Activated T-cell treated with anti-CD3 and anti-CD28 coated beads, Interleukin-2, amount 50 U/mL, for 72 hours (primary cell): ENCODE data around the gene FFAR4. TPM values are rescaled to one million over a fixed set of nuclear protein-coding genes. Genes with fewer than 3 reads are reported as not detected.

Experiments used
- ATAC-seq, 2 donors: fragments of 150-1000 bp; cut with Tn5 transposase; replicated peaks in 1 of 2; 2 replicates each; pipeline ENCODE4 v1.10.0; 2021; ENCODE audit warnings: moderate library complexity in 2 of 2, mild to moderate bottlenecking in 1 of 2
- DNase-seq, 2 donors: peaks; one replicate each; pipeline ENCODE4 v3.0.0; 2021 to 2022; ENCODE audit warnings: mixed read lengths in 1 of 2
- H3K27ac Mint-ChIP-seq: one replicate; pipeline ENCODE4 v1.8.0; 2022; ENCODE audit warnings: mild to moderate bottlenecking, moderate library complexity, mixed read lengths
- H3K27me3 Mint-ChIP-seq: one replicate; pipeline ENCODE4 v1.8.0; 2022; ENCODE audit warnings: low read depth, mixed read lengths
- H3K36me3 Mint-ChIP-seq, 2 donors: one replicate each; pipeline ENCODE4 v1.8.0; 2022; ENCODE audit warnings: mixed read lengths in 2 of 2, mild to moderate bottlenecking in 1 of 2; ENCODE audit not compliant: insufficient read depth in 2 of 2
- H3K4me1 Mint-ChIP-seq: one replicate; pipeline ENCODE4 v1.8.0; 2022; ENCODE audit warnings: low read depth, mixed read lengths
- H3K4me3 Mint-ChIP-seq, 2 donors: one replicate each; pipeline ENCODE4 v1.8.0; 2022; ENCODE audit warnings: mild to moderate bottlenecking in 2 of 2, mixed read lengths in 2 of 2, moderate library complexity in 2 of 2
- H3K9me3 Mint-ChIP-seq, 2 donors: one replicate each; pipeline ENCODE4 v1.8.0; 2022; ENCODE audit warnings: mixed read lengths in 2 of 2
- total RNA-seq, 2 donors: library from RNA; stranded (reverse); gene quantifications; one replicate each; pipeline ENCODE4 v1.2.3, GENCODE V29; 2022

FFAR4 gene
- total RNA-seq, 2 donors from 2014 or later: not detected

GRCh38 chr10:93615576-93616235 lies 49.2 kb downstream of the FFAR4 start:
- H3K4me1 Mint-ChIP-seq: no peaks in the 10 kb centered on the region
- no peaks in the 10 kb centered on the region for H3K36me3 Mint-ChIP-seq
- DNase-seq: no peak
- no peak for ATAC-seq
- H3K27ac Mint-ChIP-seq: no peak overlapping the region
- H3K27me3 Mint-ChIP-seq: peaks cover 9% of the 10 kb centered on the region
- no peaks in the 10 kb centered on the region for H3K9me3 Mint-ChIP-seq
- no peak overlapping the region for H3K4me3 Mint-ChIP-seq

- H3K4me1 Mint-ChIP-seq: no peaks in the 10 kb centered on the region
- no peak overlapping the region for H3K27ac Mint-ChIP-seq
- peaks cover 20% of the 10 kb centered on the region for H3K27me3 Mint-ChIP-seq
- H3K9me3 Mint-ChIP-seq: no peaks in the 10 kb centered on the region
- ATAC-seq: no peak
- no peak overlapping the region for H3K4me3 Mint-ChIP-seq
- no peak for DNase-seq
- H3K36me3 Mint-ChIP-seq: no peaks in the 10 kb centered on the region
These were observed 54.5 kb downstream of the FFAR4 start for GRCh38 chr10:93620925-93621324.

GRCh38 chr10:93622942-93623341 lies 56.5 kb downstream of the FFAR4 start:
- peaks cover 20% of the 10 kb centered on the region for H3K27me3 Mint-ChIP-seq
- no peaks in the 10 kb centered on the region for H3K9me3 Mint-ChIP-seq
- H3K27ac Mint-ChIP-seq: no peak overlapping the region
- H3K4me3 Mint-ChIP-seq: no peak overlapping the region
- DNase-seq (no peak), ATAC-seq (no peak)
- H3K36me3 Mint-ChIP-seq: no peaks in the 10 kb centered on the region
- no peaks in the 10 kb centered on the region for H3K4me1 Mint-ChIP-seq

- H3K4me1 Mint-ChIP-seq: no peaks in the 10 kb centered on the region
- ATAC-seq (no peak), DNase-seq (no peak)
- no peaks in the 10 kb centered on the region for H3K36me3 Mint-ChIP-seq
- no peaks in the 10 kb centered on the region for H3K9me3 Mint-ChIP-seq
- H3K27me3 Mint-ChIP-seq: peaks cover 11% of the 10 kb centered on the region
- no peak overlapping the region for H3K4me3 Mint-ChIP-seq
- no peak overlapping the region for H3K27ac Mint-ChIP-seq
These were observed 62.4 kb downstream of the FFAR4 start for GRCh38 chr10:93628858-93629257.

GRCh38 chr10:93629647-93630305 lies 63.3 kb downstream of the FFAR4 start:
- no peak for DNase-seq
- Mint-ChIP-seq H3K36me3 (no peaks in the 10 kb centered on the region), H3K27me3 (peaks cover 11% of the 10 kb centered on the region), H3K4me3 (no peak overlapping the region), H3K4me1 (no peaks in the 10 kb centered on the region), H3K9me3 (no peaks in the 10 kb centered on the region), H3K27ac (no peak overlapping the region)
- no peak for ATAC-seq

DNA sequence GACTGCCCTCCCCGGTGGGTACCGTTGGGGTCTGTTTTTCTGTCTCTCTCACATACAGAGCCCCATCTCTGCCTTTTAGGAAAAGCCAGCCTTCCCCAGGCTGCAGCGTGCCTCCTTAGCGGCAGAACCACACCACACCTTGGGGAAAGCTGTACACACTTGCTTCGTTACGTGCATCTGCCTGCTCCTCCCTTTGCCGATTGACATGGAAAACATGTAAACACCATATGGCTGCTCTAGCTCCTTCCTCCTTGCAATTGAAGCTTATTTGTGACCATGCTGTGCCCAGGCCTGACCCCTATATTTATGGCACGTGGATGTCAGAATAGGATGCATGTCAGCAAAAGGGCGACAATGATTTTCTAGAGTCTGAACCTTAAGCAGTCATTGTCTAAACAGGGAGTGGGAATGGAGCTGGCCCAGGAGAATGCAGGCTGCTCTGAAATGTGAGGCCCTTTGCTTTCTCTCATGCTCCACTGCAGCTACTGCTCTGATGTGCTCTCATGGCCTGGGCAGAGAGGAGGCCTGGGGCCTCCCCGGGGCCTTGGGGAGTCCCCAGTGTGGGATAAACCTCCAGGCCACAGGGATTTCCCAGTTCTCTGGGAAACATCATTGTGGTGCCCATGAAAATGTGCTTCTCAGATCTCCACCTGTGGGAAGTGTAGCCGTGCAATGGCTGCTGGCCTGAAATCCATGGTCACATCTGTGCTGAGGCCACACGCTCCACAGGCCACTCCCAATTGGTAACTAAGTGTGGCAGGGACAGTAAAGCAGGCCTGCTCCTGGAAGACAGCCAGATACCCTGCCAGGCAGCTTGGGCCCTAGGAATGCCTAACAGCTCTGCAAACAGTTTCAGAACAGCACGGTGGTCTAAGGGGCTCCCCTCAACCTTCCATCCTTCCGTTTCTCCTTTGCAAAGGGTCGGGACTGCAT lies 64.4 kb downstream of the FFAR4 start:
- H3K27ac Mint-ChIP-seq: no peak overlapping the region
- ATAC-seq (no peak), DNase-seq (no peak)
- H3K9me3 Mint-ChIP-seq: no peaks in the 10 kb centered on the region
- no peaks in the 10 kb centered on the region for H3K36me3 Mint-ChIP-seq
- no peaks in the 10 kb centered on the region for H3K4me1 Mint-ChIP-seq
- no peak overlapping the region for H3K4me3 Mint-ChIP-seq
- peaks cover 6% of the 10 kb centered on the region for H3K27me3 Mint-ChIP-seq

Other genes with a start within 250 kb of the FFAR4 start
- gene MYOF, start 84.3 kb upstream of the FFAR4 start, total RNA-seq: 10 to 100 TPM; 32.3 to 32.4 TPM
- gene CEP55, start 70.1 kb upstream of the FFAR4 start, total RNA-seq: 10 to 100 TPM; 46.6 to 55.8 TPM
- not detected for gene RBP4, start 34.6 kb downstream of the FFAR4 start, total RNA-seq
- not detected for gene PDE6C, start 45.9 kb downstream of the FFAR4 start, total RNA-seq
- gene FRA10AC1, start 135.9 kb downstream of the FFAR4 start, total RNA-seq: 10 to 100 TPM; 27.9 to 40.7 TPM
- gene LGI1, start 191.3 kb downstream of the FFAR4 start, total RNA-seq: not detected